IMR-90 (cell line): ENCODE data around the gene SLC9A1. TPM values are rescaled to one million over a fixed set of nuclear protein-coding genes. Genes with fewer than 3 reads are reported as not detected.

Source experiments
- ATAC-seq: fragments of 200-7000 bp; cut with Tn5 transposase; 2 replicates; pipeline ENCODE4 v1.9.1; 2020; ENCODE audit warnings: low read depth, mild to moderate bottlenecking, moderate library complexity
- BruUV-seq: library from RNA; stranded (reverse); fragments of 400-500 nt; replicated peaks from 2 replicates; lab custom pipeline; 2021; lab: Mats Ljungman, UMichigan
- CTCF ChIA-PET: fragments of 300-600 bp; formaldehyde crosslinking; extraction: SDS; loops from one replicate; lab custom pipeline; 2021; ENCODE audit warnings: antibody characterized with exemption; lab: Yijun Ruan, JAX
- POLR2A ChIA-PET: fragments of 300-600 bp; sonication (Branson Sonifier 250); formaldehyde crosslinking; loops from one replicate; lab custom pipeline; 2022; ENCODE audit warnings: antibody characterized with exemption; ENCODE audit not compliant: unreplicated experiment; lab: Charles Lee
- DNase-seq: peaks from one replicate; pipeline ENCODE4 v3.0.0; 2013
- H2AFZ ChIP-seq: replicated peaks from 2 replicates; pipeline ENCODE3; 2013; ENCODE audit warnings: low read length, mild to moderate bottlenecking; ENCODE audit not compliant: poor library complexity
- H2AK5ac ChIP-seq: 2 replicates; pipeline ENCODE4 v1.6.1; 2013; ENCODE audit warnings: low read depth, low read length, inconsistent platforms
- H2AK9ac ChIP-seq: replicated peaks from 2 replicates; pipeline ENCODE3; 2013; ENCODE audit warnings: mild to moderate bottlenecking, low read depth, low read length, moderate library complexity; ENCODE audit not compliant: poor library complexity
- H2BK120ac ChIP-seq: 2 replicates; pipeline ENCODE4 v1.6.1; 2013; ENCODE audit warnings: low read depth, low read length, inconsistent platforms
- H2BK15ac ChIP-seq: 3 replicates; pipeline ENCODE4 v1.6.1; 2013; ENCODE audit warnings: low read depth, low read length, inconsistent platforms
- H2BK20ac ChIP-seq: 2 replicates; pipeline ENCODE4 v1.6.1; 2013; ENCODE audit warnings: low read depth, mild to moderate bottlenecking, inconsistent platforms, low read length, moderate library complexity
- H2BK5ac ChIP-seq: 2 replicates; pipeline ENCODE4 v1.6.1; 2013; ENCODE audit warnings: mild to moderate bottlenecking, low read depth, low read length, inconsistent platforms; ENCODE audit not compliant: poor library complexity, severe bottlenecking
- H3K14ac ChIP-seq: replicated peaks from 2 replicates; pipeline ENCODE4 v1.6.1; 2013; ENCODE audit warnings: low read depth, low read length, inconsistent platforms
- H3K18ac ChIP-seq: 2 replicates; pipeline ENCODE4 v1.6.1; 2013; ENCODE audit warnings: low read depth, low read length, control low read depth
- H3K23ac ChIP-seq: 2 replicates; pipeline ENCODE4 v1.6.1; 2013; ENCODE audit warnings: low read depth, low read length, inconsistent platforms
- H3K27ac ChIP-seq: 2 replicates; pipeline ENCODE4 v1.5.1; 2013; ENCODE audit warnings: mild to moderate bottlenecking, control low read depth, low read length; ENCODE audit not compliant: insufficient read depth
- H3K27me3 ChIP-seq: 2 replicates; pipeline ENCODE4 v1.6.1; 2013; ENCODE audit warnings: low read length; ENCODE audit not compliant: control insufficient read depth, insufficient read depth
- H3K36me3 ChIP-seq: 2 replicates; pipeline ENCODE4 v1.6.1; 2013; ENCODE audit warnings: low read length, mixed read lengths; ENCODE audit not compliant: control insufficient read depth, insufficient read depth
- H3K4ac ChIP-seq: 2 replicates; pipeline ENCODE4 v1.6.1; 2013; ENCODE audit warnings: low read depth, low read length, inconsistent platforms
- H3K4me1 ChIP-seq: 2 replicates; pipeline ENCODE4 v1.6.1; 2013; ENCODE audit warnings: low read length, mixed read lengths; ENCODE audit not compliant: control insufficient read depth, insufficient read depth
- H3K4me2 ChIP-seq: 2 replicates; pipeline ENCODE4 v1.6.1; 2013; ENCODE audit warnings: low read depth, mild to moderate bottlenecking, control low read depth, low read length, moderate library complexity
- H3K4me3 ChIP-seq: 2 replicates; pipeline ENCODE4 v1.5.1; 2013; ENCODE audit warnings: low read depth, mild to moderate bottlenecking, control low read depth, low read length, moderate library complexity; ENCODE audit not compliant: insufficient read depth
- H3K56ac ChIP-seq: 2 replicates; pipeline ENCODE4 v1.6.1; 2013; ENCODE audit warnings: low read length, inconsistent platforms; ENCODE audit not compliant: insufficient read depth; ENCODE audit errors: extremely low read depth
- H3K79me1 ChIP-seq, 2 experiments: 2 replicates each; pipeline ENCODE4 v1.6.1; 2013; ENCODE audit warnings: low read length in 2 of 2, inconsistent platforms in 1 of 2, low read depth in 1 of 2
- H3K9ac ChIP-seq: 2 replicates; pipeline ENCODE4 v1.6.1; 2013; ENCODE audit warnings: low read depth, low read length, control low read depth
- H3K9me1 ChIP-seq: 2 replicates; pipeline ENCODE4 v1.6.1; 2013; ENCODE audit warnings: low read length, inconsistent platforms; ENCODE audit not compliant: insufficient read depth
- H3K9me3 ChIP-seq: 2 replicates; pipeline ENCODE4 v1.6.1; 2013; ENCODE audit warnings: low read length; ENCODE audit not compliant: control insufficient read depth, insufficient read depth
- H4K20me1 ChIP-seq: 2 replicates; pipeline ENCODE4 v1.6.1; 2013; ENCODE audit warnings: low read length, inconsistent platforms; ENCODE audit not compliant: insufficient read depth
- H4K5ac ChIP-seq: 2 replicates; pipeline ENCODE4 v1.6.1; 2013; ENCODE audit warnings: mild to moderate bottlenecking, low read depth, low read length, control low read depth
- H4K8ac ChIP-seq, 2 experiments: 2 replicates each; pipeline ENCODE4 v1.6.1; 2013; ENCODE audit warnings: low read depth in 2 of 2, low read length in 2 of 2, control low read depth in 1 of 2, inconsistent platforms in 1 of 2
- H4K91ac ChIP-seq: 2 replicates; pipeline ENCODE4 v1.6.1; 2013; ENCODE audit warnings: low read depth, low read length, inconsistent platforms; ENCODE audit not compliant: insufficient read depth
- BHLHE40 ChIP-seq: fragments of 150-350 bp; IDR thresholded peaks from 2 replicates; pipeline ENCODE4 v1.6.1; 2016; ENCODE audit warnings: mild to moderate bottlenecking, low read depth, low read length
- MXI1 ChIP-seq: IDR thresholded peaks from 2 replicates; pipeline ENCODE4 v1.6.1; 2012; ENCODE audit warnings: low read depth, mild to moderate bottlenecking, low read length, moderate library complexity, borderline replicate concordance
- NFE2L2 ChIP-seq: fragments of 150-350 bp; IDR thresholded peaks from 2 replicates; pipeline ENCODE4 v1.6.1; 2016; ENCODE audit warnings: low read depth, mild to moderate bottlenecking, low read length
- POLR2A ChIP-seq: IDR thresholded peaks from 2 replicates; pipeline ENCODE4 v1.6.1; 2012; ENCODE audit warnings: mild to moderate bottlenecking, low read depth, low read length
- RAD21 ChIP-seq: IDR thresholded peaks from 2 replicates; pipeline ENCODE4 v1.6.1; 2012; ENCODE audit warnings: low read length, improper control_type of control experiment
- WGBS, 2 experiments: methylation state at CpG; one replicate each; pipeline versions ENCODE4 v1.1.5 to v1.1.7; 2013; ENCODE audit warnings: missing lambda C conversion rate in 2 of 2; ENCODE audit not compliant: insufficient read length in 1 of 2; ENCODE audit errors: extremely low coverage in 2 of 2; 5-methylcytosine and 5-hydroxymethylcytosine counted together
- dilution Hi-C: fragments of 300-500 bp; cut with HindIII; formaldehyde crosslinking; loops from one replicate; pipeline ENCODE4 v1.14.3; 2018; ENCODE audit warnings: low sequenced_read_pairs; ENCODE audit not compliant: unreplicated experiment
- in situ Hi-C: fragments of 300-500 bp; cut with MboI; formaldehyde crosslinking; loops from 3 replicates; pipeline ENCODE4 v1.14.3; 2019; ENCODE audit warnings: low sequenced_read_pairs, inconsistent platforms, mixed read lengths
- intact Hi-C: fragments of 100-400 bp; cut with micrococcal nuclease; formaldehyde crosslinking; loops from 2 replicates; pipeline ENCODE4 v1.10.0; 2022
- polyA plus RNA-seq, 3 experiments: library from polyadenylated mRNA; depleted of rRNA; stranded (reverse); fragments of >200 nt; gene quantifications; 2 replicates each; pipeline ENCODE4 v1.2.3, GENCODE V29; 2012; ENCODE audit warnings: low replicate concordance in 1 of 3
- total RNA-seq: library from RNA; depleted of rRNA; stranded (reverse); fragments of >200 nt; gene quantifications from 2 replicates; pipeline ENCODE4 v1.2.3, GENCODE V29; 2012
- TF ChIP-seq, protein P1 (sequence below): conservative IDR thresholded peaks from 2 replicates; pipeline ENCODE4 v1.5.1; 2012; ENCODE audit warnings: mild to moderate bottlenecking, low read depth, low read length, improper control_type of control experiment

Gene SLC9A1
- total and polyA plus RNA-seq, 2 of the 4 experiments (the other 2 are of a cell fraction), result 2.0 to 21.2 TPM

DNA sequence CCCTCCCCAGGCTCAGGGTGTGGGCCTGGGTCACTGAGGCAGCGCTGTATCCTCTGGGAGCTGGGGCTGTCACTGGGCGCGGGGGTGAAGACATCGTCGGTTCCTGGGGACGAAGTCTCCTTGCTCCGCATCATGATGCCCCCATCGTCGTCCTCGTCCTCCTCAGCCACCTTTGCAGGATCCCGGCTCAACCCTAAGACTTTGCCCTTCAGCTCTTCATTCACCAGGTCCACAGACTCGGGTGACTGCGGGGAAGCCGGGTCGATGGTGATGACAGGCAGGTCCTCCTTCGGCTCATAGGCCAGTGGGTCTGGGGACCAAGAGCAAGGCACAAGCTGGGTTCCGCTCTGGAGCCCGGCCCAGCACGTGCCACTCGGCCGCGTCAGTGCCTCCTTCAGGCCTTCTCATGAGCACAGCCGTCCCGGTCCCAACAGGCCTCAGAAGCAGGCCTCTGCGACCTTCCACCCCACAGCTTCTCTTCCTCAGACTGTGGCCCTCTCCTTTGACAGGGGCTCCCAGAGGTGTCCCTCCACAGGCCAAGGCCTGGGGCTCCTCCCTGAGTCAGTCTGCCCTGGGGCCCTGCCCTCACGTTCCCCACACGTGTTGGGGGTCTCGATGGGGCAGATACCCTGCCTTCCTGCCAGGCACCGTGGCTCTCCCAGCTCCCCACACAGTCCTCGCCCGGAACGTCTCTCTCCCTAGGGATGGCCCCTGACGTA lies 54.4 kb downstream of the SLC9A1 start:
- BruUV-seq, result no TSS peak
- intact Hi-C loops, result loop anchor here (5.0 kb wide), 1 partner anchor 292 kb away; the partner anchor contains the start of gene GPR3
- H3K4me2 ChIP-seq, result no peak overlapping the region
- dilution Hi-C loops, result no loop called here
- no peak overlapping the region for H3K56ac ChIP-seq
- no peak overlapping the region for H4K5ac ChIP-seq
- H3K9me1 ChIP-seq, result 0 out of 2 replicates have a peak, but pooled peaks cover 4% of the 10 kb centered on the region
- H3K4me3 ChIP-seq, result no peak overlapping the region
- ChIA-PET POLR2A (no interaction called here), CTCF (interaction anchor here (0.9 to 8.4 kb wide), 4 partner anchors 52 to 184 kb away, joined by 3 to 65 read pairs (median 4); no protein-coding TSS in a partner anchor)
- H2AFZ ChIP-seq, result peak overlapping the region; percentile 91
- peak overlapping the region; percentile 41 for H2BK120ac ChIP-seq
- WGBS, 2 experiments, result 85% methylated on average over 22 of the region's 33 CpGs; no CpG with 5 or more reads in 1 of the 2 experiments
- no peak overlapping the region for H3K23ac ChIP-seq
- peaks cover 3% of the 10 kb centered on the region; the same call in 1 of the 2 replicates for H3K36me3 ChIP-seq
- H2AK9ac ChIP-seq, result peak overlapping the region; percentile 97
- H2BK15ac ChIP-seq, result no peak overlapping the region
- no peaks in the 10 kb centered on the region for H3K27me3 ChIP-seq
- TF ChIP-seq POLR2A, result no peak
- no peak for TF ChIP-seq NFE2L2
- no peak for TF ChIP-seq MXI1
- TF ChIP-seq BHLHE40, result no peak
- no peak for TF ChIP-seq RAD21
- TF ChIP-seq, protein P1, sequence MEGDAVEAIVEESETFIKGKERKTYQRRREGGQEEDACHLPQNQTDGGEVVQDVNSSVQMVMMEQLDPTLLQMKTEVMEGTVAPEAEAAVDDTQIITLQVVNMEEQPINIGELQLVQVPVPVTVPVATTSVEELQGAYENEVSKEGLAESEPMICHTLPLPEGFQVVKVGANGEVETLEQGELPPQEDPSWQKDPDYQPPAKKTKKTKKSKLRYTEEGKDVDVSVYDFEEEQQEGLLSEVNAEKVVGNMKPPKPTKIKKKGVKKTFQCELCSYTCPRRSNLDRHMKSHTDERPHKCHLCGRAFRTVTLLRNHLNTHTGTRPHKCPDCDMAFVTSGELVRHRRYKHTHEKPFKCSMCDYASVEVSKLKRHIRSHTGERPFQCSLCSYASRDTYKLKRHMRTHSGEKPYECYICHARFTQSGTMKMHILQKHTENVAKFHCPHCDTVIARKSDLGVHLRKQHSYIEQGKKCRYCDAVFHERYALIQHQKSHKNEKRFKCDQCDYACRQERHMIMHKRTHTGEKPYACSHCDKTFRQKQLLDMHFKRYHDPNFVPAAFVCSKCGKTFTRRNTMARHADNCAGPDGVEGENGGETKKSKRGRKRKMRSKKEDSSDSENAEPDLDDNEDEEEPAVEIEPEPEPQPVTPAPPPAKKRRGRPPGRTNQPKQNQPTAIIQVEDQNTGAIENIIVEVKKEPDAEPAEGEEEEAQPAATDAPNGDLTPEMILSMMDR, result no peak
- in situ Hi-C loops, result loop anchor here (5.0 to 10.0 kb wide), 2 partner anchors 182 to 294 kb away; partner anchors contain the start of gene GPR3
- H4K91ac ChIP-seq, result peak overlapping the region; percentile 54
- no peaks in the 10 kb centered on the region for H3K9me3 ChIP-seq
- DNase-seq, result no peak
- H2AK5ac ChIP-seq, result peak overlapping the region; percentile 65
- H2BK20ac ChIP-seq, result no peak overlapping the region
- peak overlapping the region in 1 of 2 experiments; percentile 68; a peak in 3 of 4 replicates for H4K8ac ChIP-seq
- peak overlapping the region; percentile 40; the same call in 1 of the 2 replicates for H3K14ac ChIP-seq
- no peak overlapping the region for H3K18ac ChIP-seq
- H3K27ac ChIP-seq, result no peak overlapping the region; the same call in 1 of the 2 replicates
- H3K4me1 ChIP-seq, result peaks cover 16% of the 10 kb centered on the region
- H2BK5ac ChIP-seq, result peak overlapping the region; percentile 65
- no peaks in the 10 kb centered on the region for H4K20me1 ChIP-seq
- ATAC-seq, result no peak
- peaks cover 0 to 6% of the 10 kb centered on the region in 2 experiments; a peak in 1 of 4 replicates for H3K79me1 ChIP-seq
- no peak overlapping the region for H3K9ac ChIP-seq
- H3K4ac ChIP-seq, result peak overlapping the region; percentile 54
